GM10266 (cell line): ENCODE measurements around the gene GPRC5A.

Source experiments
- DNase-seq: peaks from one replicate; pipeline ENCODE4 v3.0.0; 2012; ENCODE audit errors: extremely low spot score
- CTCF ChIP-seq: IDR thresholded peaks from 2 replicates; pipeline ENCODE4 v1.5.1; 2012; ENCODE audit warnings: mild to moderate bottlenecking, low read depth; ENCODE audit not compliant: control insufficient read depth, insufficient read depth; ENCODE audit errors: missing control alignments

The GPRC5A gene

GRCh38 chr12:12919666-12920435, 28.5 kb downstream of the GPRC5A start:
- DNase-seq = no peak
- no peak for TF ChIP-seq CTCF

- DNase-seq = no peak
- TF ChIP-seq CTCF = no peak
These were observed 30.8 kb downstream of the GPRC5A start for GRCh38 chr12:12922191-12922616.

GRCh38 chr12:12922978-12923377, 31.6 kb downstream of the GPRC5A start:
- no peak for DNase-seq
- no peak for TF ChIP-seq CTCF

- no peak for TF ChIP-seq CTCF
These were observed 32.8 kb downstream of the GPRC5A start for GRCh38 chr12:12924169-12924568.

GRCh38 chr12:12925388-12925787, 34.0 kb downstream of the GPRC5A start:
- DNase-seq = no peak
- TF ChIP-seq CTCF = no peak

More at GRCh38 chr12:12924169-12924568, 32.8 kb downstream of the GPRC5A start:
- no peak for DNase-seq

- TF ChIP-seq CTCF = no peak
- DNase-seq = no peak
These were observed 35.3 kb downstream of the GPRC5A start for GRCh38 chr12:12926571-12927071.

- no peak for TF ChIP-seq CTCF
- DNase-seq = peak; percentile 76
These were observed 36.1 kb downstream of the GPRC5A start for GRCh38 chr12:12927211-12928079.
